ENCODE results near the gene RSPH3. TPM values are rescaled to one million over a fixed set of nuclear protein-coding genes. Genes with fewer than 3 reads are reported as not detected.

RSPH3 gene
- total RNA-seq, 3 donors from 2014 or later (not counting 1 experiment from before 2014, with no cell fraction given): 1.5 to 2.9 (median 2.4) TPM

DNA sequence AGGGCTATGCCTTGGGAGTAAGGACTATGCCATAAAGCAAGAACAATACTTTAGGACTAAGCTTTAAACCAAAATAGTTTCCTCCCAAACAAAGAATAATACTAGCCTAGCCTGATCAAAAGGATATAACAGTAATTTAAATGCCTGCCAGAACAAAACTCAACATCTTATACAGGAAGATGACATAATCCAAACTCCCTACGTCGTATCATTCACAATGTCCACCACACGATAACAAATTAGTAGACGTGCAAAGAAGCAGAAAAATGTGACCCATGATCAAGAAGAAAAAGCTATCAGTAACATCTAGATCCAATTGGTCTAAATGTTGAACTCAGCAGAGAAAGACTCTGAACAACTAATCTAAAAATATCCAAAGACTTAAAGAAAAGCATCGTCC is 65.8 kb downstream of the RSPH3 start:
- 97% methylated on average over 4 of the region's 5 CpGs for WGBS (ENCODE audit: insufficient coverage)
- no peak overlapping the region for H3K4me3 Mint-ChIP-seq

GRCh38 chr6:158933079-158933595 is 66.9 kb downstream of the RSPH3 start:
- H3K27ac Mint-ChIP-seq: no peak overlapping the region
- Histone ChIP-seq H3K27ac (ENCODE audit: low read length) (no peak overlapping the region), H3K36me3 (ENCODE audit: control insufficient read depth, insufficient read depth, low read length) (no peaks in the 10 kb centered on the region), H3K9me3 (ENCODE audit: control insufficient read depth, insufficient read depth, low read length) (no peaks in the 10 kb centered on the region), H3K27me3 (ENCODE audit: control insufficient read depth, insufficient read depth, low read length) (no peaks in the 10 kb centered on the region), H3K4me3 (ENCODE audit: low read length) (no peak overlapping the region), H3K4me1 (ENCODE audit: control insufficient read depth, insufficient read depth, low read length) (no peaks in the 10 kb centered on the region)
- no peaks in the 10 kb centered on the region for H3K4me1 Mint-ChIP-seq
- WGBS (ENCODE audit: insufficient coverage): 98% methylated on average over 4 of the region's 4 CpGs
- H3K36me3 Mint-ChIP-seq: no peaks in the 10 kb centered on the region
- H3K27me3 Mint-ChIP-seq (ENCODE audit: low read depth in 2 of 2): no peaks in the 10 kb centered on the region
- TF ChIP-seq, protein P1, sequence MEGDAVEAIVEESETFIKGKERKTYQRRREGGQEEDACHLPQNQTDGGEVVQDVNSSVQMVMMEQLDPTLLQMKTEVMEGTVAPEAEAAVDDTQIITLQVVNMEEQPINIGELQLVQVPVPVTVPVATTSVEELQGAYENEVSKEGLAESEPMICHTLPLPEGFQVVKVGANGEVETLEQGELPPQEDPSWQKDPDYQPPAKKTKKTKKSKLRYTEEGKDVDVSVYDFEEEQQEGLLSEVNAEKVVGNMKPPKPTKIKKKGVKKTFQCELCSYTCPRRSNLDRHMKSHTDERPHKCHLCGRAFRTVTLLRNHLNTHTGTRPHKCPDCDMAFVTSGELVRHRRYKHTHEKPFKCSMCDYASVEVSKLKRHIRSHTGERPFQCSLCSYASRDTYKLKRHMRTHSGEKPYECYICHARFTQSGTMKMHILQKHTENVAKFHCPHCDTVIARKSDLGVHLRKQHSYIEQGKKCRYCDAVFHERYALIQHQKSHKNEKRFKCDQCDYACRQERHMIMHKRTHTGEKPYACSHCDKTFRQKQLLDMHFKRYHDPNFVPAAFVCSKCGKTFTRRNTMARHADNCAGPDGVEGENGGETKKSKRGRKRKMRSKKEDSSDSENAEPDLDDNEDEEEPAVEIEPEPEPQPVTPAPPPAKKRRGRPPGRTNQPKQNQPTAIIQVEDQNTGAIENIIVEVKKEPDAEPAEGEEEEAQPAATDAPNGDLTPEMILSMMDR (IDR thresholded peaks at IDR 0.05): no peak
- no peaks in the 10 kb centered on the region for H3K9me3 Mint-ChIP-seq
- intact Hi-C loops (cut with micrococcal nuclease): no loop called here
- ATAC-seq (no peak), DNase-seq (no peak)
- H3K4me3 Mint-ChIP-seq: no peak overlapping the region

More for the DNA sequence above, 65.8 kb downstream of the RSPH3 start:
- Mint-ChIP-seq H3K9me3 (no peaks in the 10 kb centered on the region), H3K27ac (no peak overlapping the region), H3K36me3 (no peaks in the 10 kb centered on the region), H3K27me3 (ENCODE audit: low read depth in 2 of 2) (peaks cover 1 to 2% of the 10 kb centered on the region in 2 donors), H3K4me1 (peaks cover 5 to 7% of the 10 kb centered on the region in 2 donors)
- no peak overlapping the region for H3K27ac ChIP-seq (ENCODE audit: low read length)
- no peaks in the 10 kb centered on the region for H3K27me3 ChIP-seq (ENCODE audit: control insufficient read depth, insufficient read depth, low read length)
- H3K4me1 ChIP-seq (ENCODE audit: control insufficient read depth, insufficient read depth, low read length): peaks cover 5% of the 10 kb centered on the region
- TF ChIP-seq, protein P1 (IDR thresholded peaks at IDR 0.05): no peak
- ATAC-seq (no peak), DNase-seq (no peak)
- H3K4me3 ChIP-seq (ENCODE audit: low read length): no peak overlapping the region
- H3K36me3 ChIP-seq (ENCODE audit: control insufficient read depth, insufficient read depth, low read length): no peaks in the 10 kb centered on the region
- no peaks in the 10 kb centered on the region for H3K9me3 ChIP-seq (ENCODE audit: control insufficient read depth, insufficient read depth, low read length)
- intact Hi-C loops (cut with micrococcal nuclease): no loop called here

DNA sequence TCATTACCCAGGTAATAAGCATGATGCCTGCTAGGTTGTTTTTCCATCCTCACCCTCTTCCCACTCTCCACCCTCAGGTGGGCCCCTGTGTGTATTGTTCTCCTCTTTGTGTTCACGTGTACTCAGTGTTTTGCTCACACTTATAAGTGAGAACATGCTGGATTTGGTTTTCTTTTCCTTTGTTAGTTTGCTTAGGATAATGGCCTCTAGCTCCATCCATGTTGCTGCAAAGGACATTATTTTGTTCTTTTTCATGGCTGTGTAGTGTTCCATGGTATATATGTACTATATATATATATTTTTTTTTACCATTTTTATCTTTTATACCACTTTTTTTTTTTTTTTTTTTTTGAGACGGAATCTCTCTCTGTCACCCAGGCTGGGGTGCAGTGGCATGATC is 71.9 kb downstream of the RSPH3 start:
- ATAC-seq (no peak), DNase-seq (no peak)
- H3K9me3 ChIP-seq (ENCODE audit: control insufficient read depth, insufficient read depth, low read length): no peaks in the 10 kb centered on the region
- TF ChIP-seq, protein P1 (IDR thresholded peaks at IDR 0.05): no peak
- no peaks in the 10 kb centered on the region for H3K4me1 ChIP-seq (ENCODE audit: control insufficient read depth, insufficient read depth, low read length)
- 100% methylated on average over 1 of the region's 2 CpGs for WGBS (ENCODE audit: insufficient coverage)
- H3K4me1 Mint-ChIP-seq: no peaks in the 10 kb centered on the region
- H3K4me3 Mint-ChIP-seq: no peak overlapping the region
- no peaks in the 10 kb centered on the region for H3K9me3 Mint-ChIP-seq
- no peaks in the 10 kb centered on the region for H3K36me3 ChIP-seq (ENCODE audit: control insufficient read depth, insufficient read depth, low read length)
- no peak overlapping the region for H3K4me3 ChIP-seq (ENCODE audit: low read length)
- no peaks in the 10 kb centered on the region for H3K27me3 Mint-ChIP-seq (ENCODE audit: low read depth in 2 of 2)
- H3K36me3 Mint-ChIP-seq: no peaks in the 10 kb centered on the region
- no peaks in the 10 kb centered on the region for H3K27me3 ChIP-seq (ENCODE audit: control insufficient read depth, insufficient read depth, low read length)
- H3K27ac Mint-ChIP-seq: no peak overlapping the region
- intact Hi-C loops (cut with micrococcal nuclease): no loop called here
- H3K27ac ChIP-seq (ENCODE audit: low read length): no peak overlapping the region

- ATAC-seq: no peak
- H3K27me3 Mint-ChIP-seq (ENCODE audit: low read depth in 2 of 2): no peaks in the 10 kb centered on the region
- H3K36me3 Mint-ChIP-seq: no peaks in the 10 kb centered on the region
- Histone ChIP-seq H3K27ac (ENCODE audit: low read length) (no peak overlapping the region), H3K9me3 (ENCODE audit: control insufficient read depth, insufficient read depth, low read length) (no peaks in the 10 kb centered on the region), H3K4me3 (ENCODE audit: low read length) (no peak overlapping the region), H3K4me1 (ENCODE audit: control insufficient read depth, insufficient read depth, low read length) (no peaks in the 10 kb centered on the region), H3K36me3 (ENCODE audit: control insufficient read depth, insufficient read depth, low read length) (no peaks in the 10 kb centered on the region), H3K27me3 (ENCODE audit: control insufficient read depth, insufficient read depth, low read length) (no peaks in the 10 kb centered on the region)
- no peak overlapping the region for H3K27ac Mint-ChIP-seq
- DNase-seq: no peak
- intact Hi-C loops (cut with micrococcal nuclease): no loop called here
- WGBS (ENCODE audit: insufficient coverage): 87% methylated on average over 3 of the region's 6 CpGs
- no peaks in the 10 kb centered on the region for H3K9me3 Mint-ChIP-seq
- H3K4me1 Mint-ChIP-seq: no peaks in the 10 kb centered on the region
- no peak overlapping the region for H3K4me3 Mint-ChIP-seq
- TF ChIP-seq, protein P1 (IDR thresholded peaks at IDR 0.05): no peak
Measured at GRCh38 chr6:158926414-158926813, 73.6 kb downstream of the RSPH3 start.

All from natural killer cell (primary cell).